GM21367 (cell line): ENCODE results near the gene TIMM23.
A peak's percentile ranks its signal among the peaks of the same experiment; 100 is the strongest.
"Not testable (repeated sequence)": the region's sequence is repeated elsewhere in the genome, so short reads cannot be mapped to it uniquely, and the experiment has no call there.

Experiments used
- ATAC-seq: cut with Tn5 transposase; IDR thresholded peaks from one replicate; pipeline ENCODE4 v1.9.1; 2021; ENCODE audit not compliant: unreplicated experiment

The TIMM23 gene, protein sequence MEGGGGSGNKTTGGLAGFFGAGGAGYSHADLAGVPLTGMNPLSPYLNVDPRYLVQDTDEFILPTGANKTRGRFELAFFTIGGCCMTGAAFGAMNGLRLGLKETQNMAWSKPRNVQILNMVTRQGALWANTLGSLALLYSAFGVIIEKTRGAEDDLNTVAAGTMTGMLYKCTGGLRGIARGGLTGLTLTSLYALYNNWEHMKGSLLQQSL

DNA sequence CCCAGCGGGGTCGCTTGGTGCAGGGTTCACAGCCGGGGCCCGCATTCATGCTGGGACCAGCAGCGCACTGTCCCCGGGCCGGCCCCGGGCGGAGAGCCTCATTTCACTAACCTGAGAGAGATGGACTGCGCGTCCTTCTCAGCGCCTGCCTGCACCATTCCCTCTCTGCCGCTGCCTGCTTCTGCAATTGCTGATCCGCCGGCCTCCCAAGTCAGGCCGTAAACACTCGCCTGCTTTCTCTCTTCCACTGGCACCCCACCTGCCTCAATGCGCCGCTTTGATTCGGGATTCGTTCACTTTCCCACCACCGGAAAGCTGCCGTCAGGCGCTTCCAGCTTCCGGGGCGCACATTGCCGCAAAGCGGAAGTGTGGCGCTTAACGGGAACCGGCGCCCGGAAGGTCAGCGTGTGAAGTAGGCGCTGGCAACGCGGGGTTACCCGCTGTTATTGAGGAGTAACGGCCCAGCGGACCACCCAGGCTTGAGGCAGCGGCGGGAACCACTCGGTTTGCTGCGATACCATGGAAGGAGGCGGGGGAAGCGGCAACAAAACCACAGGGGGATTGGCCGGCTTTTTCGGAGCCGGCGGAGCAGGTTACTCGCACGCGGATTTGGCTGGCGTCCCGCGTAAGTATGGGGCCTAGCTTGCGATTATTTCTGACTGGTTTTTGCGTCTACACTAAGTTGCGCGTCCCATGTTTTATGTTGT, at the start of gene TIMM23:
Gene TIMM23, plus strand, starts transcription at position 384 of the 707 bp plus-strand sequence. Its CDS starts 136 bp downstream, at position 520.
- peak; percentile 52 for ATAC-seq

DNA sequence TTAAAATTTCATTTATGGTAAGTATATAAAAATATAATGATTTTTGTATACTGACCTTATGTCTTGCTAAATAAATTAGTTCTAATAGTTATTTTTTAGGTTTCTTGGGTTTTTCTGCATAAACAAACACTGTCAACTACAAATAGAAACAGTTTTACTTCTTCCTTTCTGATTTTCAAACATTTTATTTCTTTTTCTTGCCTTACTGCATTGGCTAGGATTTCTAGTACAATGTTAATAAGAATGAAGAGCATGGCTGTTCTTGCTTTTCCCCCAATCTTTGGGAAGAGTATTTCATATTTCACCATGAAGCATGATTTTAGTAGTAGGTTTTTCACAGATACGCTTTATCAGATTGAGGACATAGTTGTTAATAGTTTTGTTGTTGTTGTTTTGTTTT, 45.5 kb upstream of the TIMM23 start:
- ATAC-seq: not testable (repeated sequence)

DNA sequence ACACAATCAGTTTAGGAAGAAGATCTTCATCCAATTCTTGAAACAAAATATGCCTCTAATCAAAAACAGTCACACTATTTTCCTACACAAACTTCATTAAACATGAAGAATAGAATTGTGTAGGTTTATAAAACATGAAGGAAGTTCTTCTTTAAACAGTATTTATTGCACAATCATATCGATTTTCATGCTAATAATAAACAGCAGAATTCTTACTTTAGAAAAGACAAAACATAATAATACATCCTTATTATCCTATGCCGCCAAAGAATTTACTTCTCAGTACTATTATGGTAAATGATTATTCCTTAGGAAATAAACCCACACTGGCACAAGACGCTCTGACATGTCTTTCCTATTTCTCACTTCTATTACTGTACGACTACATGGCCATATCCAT, 41.0 kb upstream of the TIMM23 start:
- ATAC-seq: not testable (repeated sequence)

DNA sequence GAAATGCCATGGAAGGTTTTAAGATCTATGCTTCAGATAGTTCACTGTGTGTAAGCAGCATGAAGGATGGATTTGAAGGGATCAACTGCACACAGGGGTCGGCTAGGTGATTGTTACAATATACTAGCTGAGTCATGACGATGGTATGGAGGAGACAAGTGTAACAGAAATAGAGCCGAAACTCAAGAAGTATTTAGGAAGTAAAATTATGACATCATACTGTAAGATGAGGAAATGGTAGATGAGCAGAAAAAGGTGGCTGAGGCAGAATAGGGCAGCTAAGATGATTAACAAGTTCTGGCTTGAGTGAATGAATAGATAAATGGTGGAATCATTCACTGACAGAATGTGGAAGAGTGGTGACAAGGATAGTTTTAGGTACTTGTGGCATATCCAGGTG, 37.5 kb upstream of the TIMM23 start:
- not testable (repeated sequence) for ATAC-seq

GRCh38 chr10:45939176-45939697, 33.1 kb upstream of the TIMM23 start:
- ATAC-seq: not testable (repeated sequence)

GRCh38 chr10:45941196-45941595, 31.1 kb upstream of the TIMM23 start:
- ATAC-seq: not testable (repeated sequence)

- ATAC-seq: not testable (repeated sequence)
Observed at GRCh38 chr10:45945476-45945875, 26.8 kb upstream of the TIMM23 start.

GRCh38 chr10:45947363-45947762, 24.9 kb upstream of the TIMM23 start:
- not testable (repeated sequence) for ATAC-seq

- ATAC-seq: not testable (repeated sequence)
Observed at GRCh38 chr10:45948801-45949200, 23.5 kb upstream of the TIMM23 start.

DNA sequence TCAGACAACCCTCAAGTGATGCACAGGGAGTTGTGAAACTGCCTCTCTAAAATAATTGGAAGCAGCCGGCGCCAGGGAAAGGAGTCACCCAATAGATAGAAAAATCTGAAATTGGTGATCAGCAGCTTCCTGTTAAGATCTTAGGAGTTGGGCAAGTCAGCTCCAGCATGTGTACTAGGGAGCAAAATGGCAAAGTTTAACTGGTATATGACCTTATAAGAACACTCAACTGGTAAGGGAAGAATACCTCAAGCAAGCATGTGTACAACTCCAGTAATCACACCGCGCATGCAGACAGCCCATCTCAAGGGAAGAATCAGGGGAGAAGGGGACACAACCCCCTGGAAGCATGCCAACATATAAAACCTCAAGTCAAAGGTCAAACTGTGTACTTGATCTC, 17.9 kb upstream of the TIMM23 start:
- not testable (repeated sequence) for ATAC-seq

- not testable (repeated sequence) for ATAC-seq
Observed at GRCh38 chr10:45956634-45957033, 15.7 kb upstream of the TIMM23 start.

DNA sequence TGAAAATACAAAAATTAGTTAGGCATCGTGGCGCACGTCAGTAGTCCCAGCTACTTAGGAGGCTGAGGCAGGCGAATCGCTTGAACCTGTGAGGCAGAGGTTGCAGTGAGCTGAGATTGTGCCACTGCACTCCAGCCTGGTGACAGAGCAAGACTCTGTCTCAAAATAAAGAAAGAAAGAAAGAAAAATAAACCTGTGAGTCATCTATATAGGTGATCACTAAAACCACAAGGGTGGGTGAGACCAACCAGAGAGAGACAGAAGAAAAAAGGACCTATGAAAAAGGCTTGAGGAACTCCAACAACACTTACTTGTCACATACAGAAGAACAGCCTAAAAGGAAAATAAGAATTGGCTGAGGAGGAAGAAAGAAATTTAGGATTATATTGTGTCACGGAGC, 14.4 kb upstream of the TIMM23 start:
- not testable (repeated sequence) for ATAC-seq

GRCh38 chr10:45962686-45963452, 9.4 kb upstream of the TIMM23 start:
- not testable (repeated sequence) for ATAC-seq

DNA sequence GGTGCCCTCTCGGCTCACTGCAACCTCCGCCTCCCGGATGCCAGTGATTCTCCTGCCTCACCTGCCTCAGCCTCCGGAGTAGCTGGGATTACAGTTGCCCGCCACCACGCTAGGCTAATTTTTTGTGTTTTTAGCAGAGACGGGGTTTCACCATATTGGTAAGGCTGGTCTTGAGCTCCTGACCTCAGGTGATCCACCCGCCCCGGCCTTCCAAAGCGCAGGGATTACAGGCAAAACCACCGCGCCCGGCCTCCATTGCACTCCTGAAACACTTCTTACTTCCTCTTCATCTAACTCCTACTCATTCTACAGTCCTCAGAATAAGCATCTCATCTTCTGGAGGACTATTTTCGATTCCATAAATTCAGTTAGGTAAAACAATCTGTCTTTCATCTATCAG, 1.3 kb upstream of the TIMM23 start:
- ATAC-seq: not testable (repeated sequence)

- peak; percentile 19 for ATAC-seq
Observed at GRCh38 chr10:45971742-45972105, 565 bp upstream of the TIMM23 start.

- not testable (repeated sequence) for ATAC-seq
Observed at GRCh38 chr10:45972813-45973169, 502 bp downstream of the TIMM23 start.

DNA sequence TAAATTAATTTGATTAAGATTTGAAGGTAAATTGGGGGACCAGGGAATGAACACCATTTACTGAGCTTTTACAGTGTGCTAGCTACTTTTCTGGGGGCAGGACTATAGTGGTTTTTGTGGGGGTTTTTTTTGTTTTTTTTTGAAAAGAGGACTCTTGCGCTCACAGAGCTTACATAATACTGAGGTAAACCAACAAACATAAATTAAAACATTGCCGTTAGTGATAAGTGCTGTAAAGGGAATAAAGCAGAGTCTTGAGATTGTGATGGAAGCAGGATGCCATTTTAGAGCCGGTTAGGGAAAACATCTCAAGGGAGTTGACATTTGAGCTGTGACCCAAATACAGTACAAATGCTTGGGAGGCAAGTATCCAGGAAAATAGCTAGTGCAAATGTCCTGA, 1.8 kb downstream of the TIMM23 start:
- not testable (repeated sequence) for ATAC-seq

DNA sequence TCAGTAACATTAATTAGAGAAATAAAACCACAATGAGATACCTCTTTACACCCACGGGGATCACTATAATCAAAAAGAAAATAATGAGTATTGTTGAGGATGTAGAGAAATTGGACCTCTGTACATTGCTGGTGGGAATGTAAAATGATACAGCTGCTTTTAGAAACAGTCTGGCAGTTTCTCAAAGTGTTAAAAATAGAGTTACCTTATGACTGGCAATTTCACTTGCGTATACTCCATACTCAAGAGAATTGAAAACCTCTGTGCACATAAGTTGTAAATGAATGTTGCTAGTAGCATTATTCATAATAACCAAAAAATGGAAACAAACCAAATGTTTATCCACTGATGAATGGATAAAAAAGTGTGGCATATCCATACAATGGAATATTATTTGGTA, 6.3 kb downstream of the TIMM23 start:
- ATAC-seq: peak; percentile 76

GRCh38 chr10:45981367-45981766, 9.1 kb downstream of the TIMM23 start:
- ATAC-seq: not testable (repeated sequence)

DNA sequence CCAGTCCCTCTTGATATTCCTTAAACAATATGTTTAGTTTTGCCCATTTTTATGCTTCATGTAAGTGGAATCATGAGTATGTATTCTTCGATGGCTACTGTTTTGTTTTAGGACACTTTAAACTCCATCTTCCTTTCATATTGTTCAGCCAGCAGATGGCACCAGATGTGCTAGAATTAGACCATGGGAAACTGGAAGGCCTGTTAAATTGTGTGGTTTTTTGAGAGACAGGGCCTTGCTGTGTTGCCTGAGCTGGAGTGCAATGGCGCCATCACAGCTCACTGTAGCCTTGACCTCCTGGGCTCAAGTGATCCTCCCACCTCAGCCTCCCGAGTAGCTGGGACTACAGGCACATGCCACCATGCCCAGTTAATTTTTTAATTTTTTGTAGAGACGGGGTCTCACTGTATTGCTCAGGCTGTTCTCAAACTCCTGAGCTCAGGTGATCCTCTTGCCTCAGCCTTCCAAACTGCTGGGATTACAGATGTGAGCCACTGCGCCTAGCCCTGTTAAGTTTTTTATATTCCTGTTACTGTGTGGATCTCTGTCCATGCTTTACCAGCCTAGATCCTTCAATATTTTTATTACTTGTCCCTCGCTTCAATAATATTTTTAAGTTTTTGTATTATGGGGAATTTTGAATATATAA, 11.4 kb downstream of the TIMM23 start:
- not testable (repeated sequence) for ATAC-seq

DNA sequence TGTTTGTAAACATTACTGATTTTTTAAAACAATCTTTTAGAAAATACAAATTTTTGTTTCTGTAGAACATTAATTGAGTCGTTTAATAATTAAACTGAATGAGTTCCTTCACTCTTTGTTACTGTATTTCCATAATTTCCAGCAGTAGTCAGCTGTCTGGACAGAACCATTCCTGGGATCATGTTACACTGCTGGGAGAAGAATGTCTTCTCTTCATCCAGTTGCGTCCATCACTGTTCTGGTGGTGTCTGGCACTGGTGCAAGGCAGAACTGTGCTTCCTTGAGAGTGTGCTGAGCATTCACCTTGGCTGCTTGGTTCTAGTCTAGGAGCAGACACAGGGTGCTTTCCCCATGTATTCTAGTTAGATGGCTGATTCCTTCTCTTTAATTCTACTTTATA, 12.2 kb downstream of the TIMM23 start:
- not testable (repeated sequence) for ATAC-seq
